HEK293T (cell line): ENCODE measurements around the gene CD274.
"Not testable (repeated sequence)": the region's sequence is repeated elsewhere in the genome, so short reads cannot be mapped to it uniquely, and the experiment has no call there.

Experiments
- CTCF ChIA-PET: fragments of 350-600 bp; formaldehyde crosslinking; extraction: SDS; loops from one replicate; lab custom pipeline; 2021; ENCODE audit warnings: antibody characterized with exemption, inconsistent platforms; lab: Yijun Ruan, JAX
- POLR2A ChIA-PET: fragments of 350-600 bp; formaldehyde crosslinking; extraction: SDS; loops from one replicate; lab custom pipeline; 2020; ENCODE audit warnings: antibody characterized with exemption, inconsistent platforms; lab: Yijun Ruan, JAX
- DNase-seq: peaks from one replicate; pipeline ENCODE4 v3.0.0; 2012; ENCODE audit warnings: mixed read lengths; ENCODE audit errors: extremely low spot score
- ARNT ChIP-seq: fragments of 450-650 bp; IDR thresholded peaks from 2 replicates; pipeline ENCODE4 v1.6.1; 2017; ENCODE audit warnings: mild to moderate bottlenecking
- BHLHE40 ChIP-seq: fragments of 450-650 bp; IDR thresholded peaks from 2 replicates; pipeline ENCODE4 v1.6.1; 2016; ENCODE audit warnings: mild to moderate bottlenecking, moderate library complexity, borderline replicate concordance
- CTBP1 ChIP-seq: fragments of 450-650 bp; IDR thresholded peaks from 2 replicates; pipeline ENCODE4 v1.6.1; 2016; ENCODE audit warnings: borderline replicate concordance
- ELF4 ChIP-seq: fragments of 450-650 bp; IDR thresholded peaks from 2 replicates; pipeline ENCODE4 v1.6.1; 2017; ENCODE audit warnings: antibody characterized with exemption
- FOXA1 ChIP-seq: fragments of 450-650 bp; IDR thresholded peaks from 2 replicates; pipeline ENCODE4 v1.6.1; 2016; ENCODE audit warnings: mild to moderate bottlenecking
- FOXK2 ChIP-seq: fragments of 450-650 bp; IDR thresholded peaks from 2 replicates; pipeline ENCODE4 v1.6.1; 2016; ENCODE audit warnings: mild to moderate bottlenecking
- FOXM1 ChIP-seq: fragments of 450-650 bp; IDR thresholded peaks from 2 replicates; pipeline ENCODE4 v1.6.1; 2017; ENCODE audit warnings: mild to moderate bottlenecking, borderline replicate concordance
- HDGF ChIP-seq: fragments of 450-650 bp; IDR thresholded peaks from 2 replicates; pipeline ENCODE4 v1.6.1; 2017; ENCODE audit warnings: antibody characterized with exemption, borderline replicate concordance
- L3MBTL2 ChIP-seq: fragments of 450-650 bp; conservative IDR thresholded peaks from 2 replicates; pipeline ENCODE4 v1.6.1; 2016; ENCODE audit warnings: mild to moderate bottlenecking
- LEF1 ChIP-seq: fragments of 450-650 bp; IDR thresholded peaks from 2 replicates; pipeline ENCODE4 v1.6.1; 2017; ENCODE audit warnings: mild to moderate bottlenecking, borderline replicate concordance
- NFRKB ChIP-seq: fragments of 450-650 bp; IDR thresholded peaks from 2 replicates; pipeline ENCODE4 v1.6.1; 2016; ENCODE audit warnings: mild to moderate bottlenecking, moderate library complexity
- PKNOX1 ChIP-seq: fragments of 450-650 bp; IDR thresholded peaks from 2 replicates; pipeline ENCODE4 v1.6.1; 2016
- SP1 ChIP-seq: fragments of 450-650 bp; IDR thresholded peaks from 2 replicates; pipeline ENCODE4 v1.6.1; 2017
- SUZ12 ChIP-seq: fragments of 450-650 bp; IDR thresholded peaks from 2 replicates; pipeline ENCODE4 v1.6.1; 2016; ENCODE audit warnings: mild to moderate bottlenecking
- TARDBP ChIP-seq: fragments of 450-650 bp; IDR thresholded peaks from 2 replicates; pipeline ENCODE4 v1.6.1; 2016
- ZNF384 ChIP-seq: fragments of 450-650 bp; IDR thresholded peaks from 2 replicates; pipeline ENCODE4 v1.6.1; 2016

The CD274 gene

GRCh38 chr9:5449521-5450358 is 602 bp upstream of the CD274 start:
- POLR2A ChIA-PET, result interaction anchor here (1.2 kb wide), 1 partner anchor 179 kb away, joined by 4 read pairs; the partner anchor contains the start of gene RIC1

GRCh38 chr9:5452286-5452609 is 1.9 kb downstream of the CD274 start:
- DNase-seq, result no peak
- POLR2A ChIA-PET, result no interaction called here
- CTCF ChIA-PET, result no interaction called here
- no peak for TF ChIP-seq L3MBTL2
- TF ChIP-seq LEF1, result no peak
- TF ChIP-seq ARNT, result no peak
- no peak for TF ChIP-seq HDGF
- no peak for TF ChIP-seq SP1
- no peak for TF ChIP-seq SUZ12
- TF ChIP-seq FOXA1, result no peak
- no peak for TF ChIP-seq TARDBP

More at GRCh38 chr9:5449521-5450358, 602 bp upstream of the CD274 start:
- TF ChIP-seq TARDBP (no peak), FOXA1 (no peak), FOXM1 (no peak), FOXK2 (no peak), SP1 (no peak)
- no peak for DNase-seq
- CTCF ChIA-PET, result no interaction called here

- TF ChIP-seq TARDBP, result no peak
- no peak for TF ChIP-seq BHLHE40
- TF ChIP-seq ARNT, result no peak
- DNase-seq, result no peak
- POLR2A ChIA-PET, result no interaction called here
- CTCF ChIA-PET, result no interaction called here
These were observed 2.7 kb downstream of the CD274 start for GRCh38 chr9:5453004-5453403.

GRCh38 chr9:5453673-5454072 is 3.3 kb downstream of the CD274 start:
- TF ChIP-seq HDGF (no peak), LEF1 (no peak), ARNT (no peak), TARDBP (no peak), L3MBTL2 (no peak), FOXM1 (no peak), FOXA1 (no peak), FOXK2 (no peak)
- no peak for DNase-seq
- CTCF ChIA-PET, result no interaction called here
- POLR2A ChIA-PET, result no interaction called here

- no peak for DNase-seq
- TF ChIP-seq SUZ12 (no peak), LEF1 (no peak), ELF4 (no peak), FOXA1 (no peak), L3MBTL2 (no peak), SP1 (no peak), CTBP1 (no peak), FOXM1 (no peak), ZNF384 (no peak), ARNT (no peak)
- ChIA-PET CTCF (no interaction called here), POLR2A (no interaction called here)
These were observed 4.8 kb downstream of the CD274 start for GRCh38 chr9:5455181-5455580.

GRCh38 chr9:5459289-5459829 is 9.0 kb downstream of the CD274 start:
- TF ChIP-seq FOXA1, result no peak
- no peak for TF ChIP-seq NFRKB
- no peak for TF ChIP-seq ARNT
- TF ChIP-seq FOXM1, result no peak
- no peak for TF ChIP-seq BHLHE40
- no peak for TF ChIP-seq TARDBP
- TF ChIP-seq FOXK2, result no peak
- TF ChIP-seq CTBP1, result no peak
- no peak for TF ChIP-seq SUZ12
- no peak for TF ChIP-seq HDGF
- no peak for TF ChIP-seq ELF4
- no peak for TF ChIP-seq LEF1
- TF ChIP-seq SP1, result no peak
- TF ChIP-seq PKNOX1, result no peak
- no peak for TF ChIP-seq L3MBTL2
- TF ChIP-seq ZNF384, result no peak
- CTCF ChIA-PET, result no interaction called here
- POLR2A ChIA-PET, result no interaction called here
- no peak for DNase-seq

GRCh38 chr9:5460157-5460556 is 9.8 kb downstream of the CD274 start:
- TF ChIP-seq CTBP1 (no peak), FOXA1 (no peak), NFRKB (no peak), SUZ12 (no peak), LEF1 (no peak), PKNOX1 (no peak), ZNF384 (no peak), FOXM1 (no peak), FOXK2 (no peak), ELF4 (no peak)
- POLR2A ChIA-PET, result no interaction called here
- CTCF ChIA-PET, result no interaction called here
- no peak for DNase-seq

- CTCF ChIA-PET, result interaction anchor here (0.7 kb wide), 1 partner anchor 93 kb away, joined by 4 read pairs; no protein-coding TSS in a partner anchor
- DNase-seq, POLR2A ChIA-PET: not testable (repeated sequence)
These were observed 14.5 kb downstream of the CD274 start for GRCh38 chr9:5464831-5465330.
